GM12878 (cell line): ENCODE measurements around the gene TNFSF8. TPM values are rescaled to one million over a fixed set of nuclear protein-coding genes. Genes with fewer than 3 reads are reported as not detected.

Source experiments
- ATAC-seq: fragments of 200-7000 bp; cut with Tn5 transposase; 3 replicates; pipeline ENCODE4 v1.9.1; 2020; ENCODE audit warnings: mild to moderate bottlenecking, moderate library complexity
- BruUV-seq: library from RNA; stranded (reverse); fragments of 400-500 nt; replicated peaks from 2 replicates; lab custom pipeline; 2021; lab: Mats Ljungman, UMichigan
- CTCF ChIA-PET: fragments of 300-600 bp; sonication (Branson Sonifier 250); formaldehyde crosslinking; extraction: SDS; loops from one replicate; lab custom pipeline; 2021; ENCODE audit warnings: inconsistent platforms; lab: Yijun Ruan, JAX
- POLR2A ChIA-PET: fragments of 350-600 bp; formaldehyde crosslinking; extraction: SDS; loops from one replicate; lab custom pipeline; 2021; ENCODE audit warnings: inconsistent platforms; lab: Charles Lee
- RAD21 ChIA-PET: fragments of 300-600 bp; sonication (Branson Sonifier 250); formaldehyde crosslinking; loops from one replicate; lab custom pipeline; 2023; ENCODE audit warnings: antibody characterized with exemption; ENCODE audit not compliant: unreplicated experiment; lab: Charles Lee
- SMC1A ChIA-PET: fragments of 300-600 bp; sonication (Branson Sonifier 250); formaldehyde crosslinking; loops from one replicate; lab custom pipeline; 2023; ENCODE audit not compliant: unreplicated experiment, uncharacterized antibody; lab: Charles Lee
- DNase-seq: peaks from one replicate; pipeline ENCODE4 v3.0.0-alpha.2; 2011; ENCODE audit warnings: low read depth, low spot score
- FAIRE-seq: peaks from 3 replicates; lab custom pipeline; 2011; peaks lifted over from hg19 to GRCh38; lab: Jason Lieb, UNC
- H2AFZ ChIP-seq: 2 replicates; pipeline ENCODE4 v1.6.0; 2011; ENCODE audit warnings: low read depth, low read length, control low read depth; ENCODE audit not compliant: control insufficient read depth
- H3K27ac ChIP-seq: 2 replicates; pipeline ENCODE4 v1.5.1; 2011; ENCODE audit warnings: control low read depth; ENCODE audit not compliant: control insufficient read depth, insufficient read depth
- H3K27me3 ChIP-seq, 2 experiments: replicated peaks in 1 of 2; 2 replicates each; pipeline versions ENCODE4 v1.6.0 to v1.6.1; 2011; ENCODE audit warnings: low read length in 1 of 2; ENCODE audit not compliant: control insufficient read depth in 2 of 2, insufficient read depth in 2 of 2
- H3K36me3 ChIP-seq, 2 experiments: 2 replicates each; pipeline ENCODE4 v1.5.1; 2011; ENCODE audit warnings: low read length in 1 of 2; ENCODE audit not compliant: control insufficient read depth in 2 of 2, insufficient read depth in 2 of 2
- H3K4me1 ChIP-seq: 2 replicates; pipeline ENCODE4 v1.6.1; 2011; ENCODE audit warnings: mild to moderate bottlenecking, low read length, moderate library complexity, mixed read lengths; ENCODE audit not compliant: control insufficient read depth, insufficient read depth
- H3K4me2 ChIP-seq: 2 replicates; pipeline ENCODE4 v1.6.0; 2011; ENCODE audit warnings: control low read depth; ENCODE audit not compliant: control insufficient read depth, insufficient read depth
- H3K4me3 ChIP-seq: fragments of 200-600 bp; sonication (generic); 2 replicates; pipeline ENCODE4 v1.5.1; 2016
- H3K79me2 ChIP-seq: 2 replicates; pipeline ENCODE4 v1.6.0; 2011; ENCODE audit warnings: low read length; ENCODE audit not compliant: control insufficient read depth, insufficient read depth
- H3K9ac ChIP-seq: 2 replicates; pipeline ENCODE4 v1.8.0; 2011; ENCODE audit warnings: low read length, control low read depth, mixed read lengths; ENCODE audit not compliant: control insufficient read depth, insufficient read depth
- H3K9me3 ChIP-seq: replicated peaks from 3 replicates; pipeline ENCODE4 v1.5.1; 2011; ENCODE audit warnings: mild to moderate bottlenecking, low read length; ENCODE audit not compliant: control insufficient read depth, insufficient read depth
- H4K20me1 ChIP-seq: 2 replicates; pipeline ENCODE4 v1.6.0; 2011; ENCODE audit not compliant: control insufficient read depth, insufficient read depth
- ATF2 ChIP-seq: IDR thresholded peaks from 2 replicates; pipeline ENCODE4 v1.6.1; 2012; ENCODE audit warnings: low read length, inconsistent platforms
- BHLHE40 ChIP-seq, 2 experiments: fragments of 450-650 bp in 1 of 2; IDR thresholded peaks; 2 replicates each; pipeline ENCODE4 v1.6.1; 2011 to 2017; ENCODE audit warnings: low read depth in 2 of 2, borderline replicate concordance in 1 of 2, improper control_type of control experiment in 1 of 2, low read length in 1 of 2, mild to moderate bottlenecking in 1 of 2
- CBX3 ChIP-seq: fragments of 200-600 bp; sonication (generic); IDR thresholded peaks from 2 replicates; pipeline ENCODE4 v1.6.1; 2016; ENCODE audit warnings: low read depth, borderline replicate concordance
- CTCF ChIP-seq, 3 experiments: IDR thresholded peaks in 2 of 3; conservative IDR thresholded peaks in 1 of 3; 2 replicates each; pipeline ENCODE4 v1.5.1; 2011; ENCODE audit warnings: low read depth in 3 of 3, low read length in 3 of 3, mild to moderate bottlenecking in 3 of 3, control low read depth in 2 of 3, moderate library complexity in 2 of 3, inconsistent platforms in 1 of 3, mixed read lengths in 1 of 3; ENCODE audit not compliant: control insufficient read depth in 2 of 3, insufficient read depth in 1 of 3; ENCODE audit errors: extremely low read depth in 1 of 3
- HDAC2 ChIP-seq: fragments of 200-600 bp; sonication (generic); IDR thresholded peaks from 2 replicates; pipeline ENCODE4 v1.6.1; 2017
- HDAC6 ChIP-seq: fragments of 200-600 bp; sonication (generic); IDR thresholded peaks from one replicate; pipeline ENCODE4 v1.8.0; 2017; ENCODE audit warnings: antibody characterized with exemption; ENCODE audit not compliant: unreplicated experiment
- IRF5 ChIP-seq: fragments of 450-650 bp; IDR thresholded peaks from 2 replicates; pipeline ENCODE4 v1.6.1; 2017; ENCODE audit warnings: borderline replicate concordance
- NFYA ChIP-seq: IDR thresholded peaks from 2 replicates; pipeline ENCODE4 v1.6.1; 2011; ENCODE audit warnings: low read depth, mild to moderate bottlenecking, low read length, improper control_type of control experiment, borderline replicate concordance
- NRF1 ChIP-seq: conservative IDR thresholded peaks from 2 replicates; pipeline ENCODE4 v1.6.1; 2011; ENCODE audit warnings: mild to moderate bottlenecking, low read depth, low read length, improper control_type of control experiment
- PKNOX1 ChIP-seq: fragments of 450-650 bp; IDR thresholded peaks from 2 replicates; pipeline ENCODE4 v1.6.1; 2016; ENCODE audit warnings: mild to moderate bottlenecking
- RELA ChIP-seq: fragments of 450-650 bp; IDR thresholded peaks from 2 replicates; pipeline ENCODE4 v1.8.0; 2014; ENCODE audit warnings: borderline replicate concordance; ENCODE audit not compliant: partially characterized antibody
- STAT1 ChIP-seq: fragments of 450-650 bp; conservative IDR thresholded peaks from 2 replicates; pipeline ENCODE4 v1.6.1; 2014; ENCODE audit warnings: antibody characterized with exemption, mild to moderate bottlenecking
- TCF3 ChIP-seq: IDR thresholded peaks from 2 replicates; pipeline ENCODE4 v1.6.1; 2012; ENCODE audit warnings: low read depth, mild to moderate bottlenecking, low read length, borderline replicate concordance; ENCODE audit not compliant: insufficient read depth
- ZBTB4 ChIP-seq: fragments of 450-650 bp; formaldehyde crosslinking; IDR thresholded peaks from 2 replicates; pipeline ENCODE4 v1.4.0; 2022; ENCODE audit warnings: mild to moderate bottlenecking, moderate library complexity
- WGBS: methylation state at CpG from one replicate; pipeline ENCODE4 v1.1.6; 2016; ENCODE audit warnings: low lambda C conversion rate; ENCODE audit not compliant: insufficient replicate concordance, insufficient coverage; ENCODE audit errors: missing lambda C conversion rate; 5-methylcytosine and 5-hydroxymethylcytosine counted together
- in situ Hi-C: fragments of 300-500 bp; cut with MboI; formaldehyde crosslinking; loops from 9 replicates; pipeline ENCODE4 v1.14.3; 2018; ENCODE audit warnings: mixed read lengths
- intact Hi-C: fragments of 100-400 bp; cut with micrococcal nuclease; formaldehyde crosslinking; loops from one replicate; pipeline ENCODE4 v1.14.2; 2022; ENCODE audit not compliant: unreplicated experiment
- polyA plus RNA-seq, 11 experiments: library from polyadenylated mRNA; depleted of rRNA in 4 of 11; unstranded in 6 of 11; stranded (reverse) in 5 of 11; fragments of >200 nt; fragmentation: Nextera tagmentation in 4 of 11; fragmentation: Illumina TruSeq in 1 of 11; extraction: Ambion mirVana in 4 of 11; extraction: Trizol in 1 of 11; gene quantifications; 1 replicate in 1 of 11; 2 replicates in 10 of 11; pipeline versions ENCODE4 v1.2.1 to v1.2.3, GENCODE V29; 2011 to 2016; ENCODE audit warnings: inconsistent platforms in 2 of 11, missing spikeins in 2 of 11, low read depth in 1 of 11
- total RNA-seq, 4 experiments: library from RNA; depleted of rRNA in 3 of 4; stranded (reverse); fragments of >200 nt in 3 of 4; fragmentation: Illumina TruSeq in 1 of 4; extraction: Trizol in 1 of 4; gene quantifications; 2 replicates each; pipeline versions ENCODE4 v1.2.1 to v1.2.3, GENCODE V29; 2013 to 2021

Gene TNFSF8
- total and polyA plus RNA-seq, 10 of the 15 experiments (the other 5 are each of a cell fraction or from before 2014, with no cell fraction given), result 0.10 to 0.29 (median 0.15) TPM; not detected in 7

GRCh38 chr9:114867327-114867726, 63.1 kb downstream of the TNFSF8 start:
- POLR2A ChIA-PET, result no interaction called here
- intact Hi-C loops (no loop called here), in situ Hi-C loops (no loop called here)
- Histone ChIP-seq H3K36me3 (no peaks in the 10 kb centered on the region), H3K27ac (no peak overlapping the region), H3K4me2 (no peak overlapping the region), H2AFZ (no peak overlapping the region), H3K9me3 (no peaks in the 10 kb centered on the region), H3K4me1 (no peaks in the 10 kb centered on the region), H4K20me1 (no peaks in the 10 kb centered on the region), H3K79me2 (no peaks in the 10 kb centered on the region), H3K9ac (no peak overlapping the region), H3K27me3 (no peaks in the 10 kb centered on the region; a peak in 1 of 4 replicates), H3K4me3 (no peak overlapping the region)
- no peak for ATAC-seq
- SMC1A ChIA-PET, result interaction anchor here (1.0 kb wide), 1 partner anchor 20 kb away, joined by 3 read pairs; no protein-coding TSS in a partner anchor
- RAD21 ChIA-PET, result no interaction called here
- CTCF ChIA-PET, result no interaction called here
- no peak for DNase-seq
- no peak for FAIRE-seq
- 7% methylated on average over 5 of the region's 5 CpGs for WGBS
- BruUV-seq, result no TSS peak
- TF ChIP-seq HDAC2, result no peak
- no peak for TF ChIP-seq ATF2
- TF ChIP-seq CTCF (IDR thresholded peaks at IDR 0.05 in 2 of 3, conservative IDR thresholded peaks at IDR 0.05 in 1 of 3; ENCODE audit: control insufficient read depth in 2 of 3, extremely low read depth in 1 of 3, insufficient read depth in 1 of 3, low read depth in 3 of 3, low read length in 3 of 3), result no peak
- TF ChIP-seq HDAC6, result no peak
- TF ChIP-seq NFYA, result no peak
- no peak for TF ChIP-seq PKNOX1
- TF ChIP-seq IRF5, result no peak
- TF ChIP-seq CBX3, result no peak
- TF ChIP-seq RELA, result no peak
- no peak for TF ChIP-seq TCF3
- TF ChIP-seq BHLHE40 (IDR thresholded peaks at IDR 0.05; ENCODE audit: borderline replicate concordance in 1 of 2, low read depth in 2 of 2, low read length in 1 of 2), result no peak
- no peak for TF ChIP-seq ZBTB4 (CRISPR knock-in tag)
- no peak for TF ChIP-seq STAT1
- TF ChIP-seq NRF1, result no peak
